D721Med (cell line): ENCODE data around the gene STT3B.

Experiments
- DNase-seq: peaks from one replicate; pipeline ENCODE4 v3.0.0; 2011; ENCODE audit warnings: low spot score; ENCODE audit not compliant: insufficient read length
- FAIRE-seq: peaks from 2 replicates; lab custom pipeline; 2011; peaks lifted over from hg19 to GRCh38; lab: Jason Lieb, UNC
- TF ChIP-seq, protein P1 (sequence below): IDR thresholded peaks from 2 replicates; pipeline ENCODE4 v1.5.1; 2012; ENCODE audit warnings: mild to moderate bottlenecking, control low read depth; ENCODE audit not compliant: insufficient read depth; ENCODE audit errors: missing control alignments

Gene STT3B

DNA sequence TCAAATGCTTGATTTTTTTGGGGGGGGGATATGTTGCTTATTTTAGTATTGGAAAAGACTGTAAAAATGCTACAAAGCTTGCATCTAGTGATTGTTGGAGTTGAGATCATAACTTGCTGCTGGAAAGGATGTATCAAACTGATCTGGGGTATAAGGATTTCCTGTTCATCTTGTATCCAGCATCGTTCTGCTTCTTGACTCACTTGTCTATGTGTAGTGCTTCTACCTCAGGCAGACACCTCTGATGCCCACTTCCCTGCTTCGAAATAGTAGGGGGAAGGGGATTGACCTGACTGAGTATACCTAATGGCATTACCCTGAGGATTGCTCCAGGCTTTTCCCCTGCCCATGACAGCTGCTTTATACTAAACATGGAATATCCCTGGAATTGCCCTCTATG lies 42.7 kb downstream of the STT3B start:
- DNase-seq (no peak), FAIRE-seq (no peak)
- TF ChIP-seq, protein P1, sequence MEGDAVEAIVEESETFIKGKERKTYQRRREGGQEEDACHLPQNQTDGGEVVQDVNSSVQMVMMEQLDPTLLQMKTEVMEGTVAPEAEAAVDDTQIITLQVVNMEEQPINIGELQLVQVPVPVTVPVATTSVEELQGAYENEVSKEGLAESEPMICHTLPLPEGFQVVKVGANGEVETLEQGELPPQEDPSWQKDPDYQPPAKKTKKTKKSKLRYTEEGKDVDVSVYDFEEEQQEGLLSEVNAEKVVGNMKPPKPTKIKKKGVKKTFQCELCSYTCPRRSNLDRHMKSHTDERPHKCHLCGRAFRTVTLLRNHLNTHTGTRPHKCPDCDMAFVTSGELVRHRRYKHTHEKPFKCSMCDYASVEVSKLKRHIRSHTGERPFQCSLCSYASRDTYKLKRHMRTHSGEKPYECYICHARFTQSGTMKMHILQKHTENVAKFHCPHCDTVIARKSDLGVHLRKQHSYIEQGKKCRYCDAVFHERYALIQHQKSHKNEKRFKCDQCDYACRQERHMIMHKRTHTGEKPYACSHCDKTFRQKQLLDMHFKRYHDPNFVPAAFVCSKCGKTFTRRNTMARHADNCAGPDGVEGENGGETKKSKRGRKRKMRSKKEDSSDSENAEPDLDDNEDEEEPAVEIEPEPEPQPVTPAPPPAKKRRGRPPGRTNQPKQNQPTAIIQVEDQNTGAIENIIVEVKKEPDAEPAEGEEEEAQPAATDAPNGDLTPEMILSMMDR: no peak

- TF ChIP-seq, protein P1: no peak
- FAIRE-seq (no peak), DNase-seq (no peak)
Measured at GRCh38 chr3:31576521-31576920, 43.8 kb downstream of the STT3B start.

DNA sequence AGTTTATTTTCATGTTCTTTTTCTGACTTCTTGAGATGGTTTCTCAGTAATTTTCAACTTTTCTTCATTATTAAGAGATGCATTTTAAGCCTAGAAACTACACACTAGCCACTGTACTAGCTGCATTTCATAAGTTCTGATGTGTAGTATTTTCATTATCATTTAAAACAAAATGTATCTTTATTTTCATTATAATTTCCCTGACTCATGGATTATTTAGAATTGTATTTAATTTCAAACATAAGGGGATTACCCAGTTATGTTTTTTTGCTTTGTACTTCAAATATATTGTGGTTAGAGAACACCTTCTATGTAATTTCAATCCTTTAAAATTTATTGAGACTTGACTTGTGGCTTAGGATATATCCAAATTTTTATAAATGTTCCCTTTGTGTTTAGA lies 44.5 kb downstream of the STT3B start:
- no peak for FAIRE-seq
- TF ChIP-seq, protein P1: no peak
- no peak for DNase-seq

GRCh38 chr3:31579828-31580227 lies 47.1 kb downstream of the STT3B start:
- no peak for FAIRE-seq
- no peak for DNase-seq
- TF ChIP-seq, protein P1: no peak

GRCh38 chr3:31580645-31581044 lies 47.9 kb downstream of the STT3B start:
- no peak for DNase-seq
- FAIRE-seq: no peak

DNA sequence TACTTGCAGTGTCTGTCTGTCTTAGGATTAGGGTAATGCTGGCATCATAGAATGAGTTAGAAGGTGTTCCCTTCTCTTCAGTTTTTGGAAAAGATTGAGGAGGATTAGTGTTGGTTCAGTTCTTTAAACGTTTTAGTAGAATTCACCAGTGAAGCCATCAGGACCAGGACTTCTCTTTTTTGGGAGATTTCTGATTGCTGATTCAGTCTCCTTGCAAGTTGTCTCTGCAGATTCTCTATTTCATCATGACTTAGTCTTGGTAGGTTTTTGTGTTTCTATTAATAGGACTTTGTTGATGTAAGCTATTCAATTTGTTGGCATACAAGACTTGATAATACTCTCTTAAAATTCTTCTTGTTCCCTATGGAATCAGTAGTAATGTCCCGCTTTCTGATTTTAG lies 48.9 kb downstream of the STT3B start:
- FAIRE-seq (no peak), DNase-seq (no peak)
- TF ChIP-seq, protein P1: no peak

More at GRCh38 chr3:31580645-31581044, 47.9 kb downstream of the STT3B start:
- TF ChIP-seq, protein P1: no peak

GRCh38 chr3:31589228-31589627 lies 56.5 kb downstream of the STT3B start:
- DNase-seq (no peak), FAIRE-seq (no peak)
- TF ChIP-seq, protein P1: no peak
